GM18870 (cell line): ENCODE measurements around the gene TACC2.

Experiments
- ATAC-seq: cut with Tn5 transposase; IDR thresholded peaks from one replicate; pipeline ENCODE4 v1.9.1; 2021; ENCODE audit warnings: moderate library complexity; ENCODE audit not compliant: unreplicated experiment

TACC2 gene

GRCh38 chr10:122210481-122211265, 221.7 kb downstream of the TACC2 start:
- ATAC-seq = no peak

- ATAC-seq = no peak
Observed at GRCh38 chr10:122213364-122213763, 224.4 kb downstream of the TACC2 start.

DNA sequence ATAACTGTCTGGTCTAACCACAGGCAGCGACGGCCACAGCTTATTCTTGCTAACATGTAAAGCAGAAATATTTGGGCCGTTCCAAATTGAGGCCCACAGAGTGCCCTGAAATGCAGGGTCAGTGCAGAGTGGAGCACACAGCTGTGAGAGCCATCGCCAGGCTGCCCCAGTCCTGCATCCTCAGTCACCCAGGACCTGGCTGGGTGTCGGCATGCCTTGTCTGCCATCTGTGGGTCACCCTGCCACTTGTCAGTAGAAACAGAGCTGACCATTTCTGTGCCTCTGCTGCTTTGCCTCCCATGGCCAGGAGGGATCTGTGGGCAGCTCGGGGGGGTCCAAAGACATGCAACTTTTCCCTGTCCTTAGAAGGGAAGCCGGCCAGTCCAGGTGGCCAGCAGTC, 224.8 kb downstream of the TACC2 start:
- ATAC-seq = no peak

GRCh38 chr10:122216047-122216446, 227.1 kb downstream of the TACC2 start:
- no peak for ATAC-seq

GRCh38 chr10:122219340-122219739, 230.4 kb downstream of the TACC2 start:
- ATAC-seq = no peak

- no peak for ATAC-seq
Observed at GRCh38 chr10:122220736-122221135, 231.8 kb downstream of the TACC2 start.

DNA sequence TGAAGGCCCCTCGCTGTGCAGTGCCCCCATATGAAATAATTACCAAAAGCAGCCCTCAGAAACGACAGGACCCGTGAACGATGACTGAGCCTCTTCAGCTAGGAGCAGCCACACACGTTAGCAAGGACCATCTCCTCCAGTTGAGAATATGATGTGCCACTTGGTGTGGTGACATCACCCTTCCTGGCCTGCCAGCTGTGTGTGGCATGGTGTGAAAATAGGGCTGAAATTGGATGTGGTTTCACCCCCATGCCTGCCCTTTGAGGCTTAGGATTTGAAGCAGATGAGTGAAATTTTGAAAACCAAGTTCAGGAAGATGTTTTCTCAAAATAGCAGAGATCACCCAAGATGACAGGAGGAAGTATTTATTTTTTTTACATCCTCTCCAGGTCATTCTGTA, 233.0 kb downstream of the TACC2 start:
- no peak for ATAC-seq

- ATAC-seq = no peak
Observed at GRCh38 chr10:122222638-122223037, 233.7 kb downstream of the TACC2 start.

DNA sequence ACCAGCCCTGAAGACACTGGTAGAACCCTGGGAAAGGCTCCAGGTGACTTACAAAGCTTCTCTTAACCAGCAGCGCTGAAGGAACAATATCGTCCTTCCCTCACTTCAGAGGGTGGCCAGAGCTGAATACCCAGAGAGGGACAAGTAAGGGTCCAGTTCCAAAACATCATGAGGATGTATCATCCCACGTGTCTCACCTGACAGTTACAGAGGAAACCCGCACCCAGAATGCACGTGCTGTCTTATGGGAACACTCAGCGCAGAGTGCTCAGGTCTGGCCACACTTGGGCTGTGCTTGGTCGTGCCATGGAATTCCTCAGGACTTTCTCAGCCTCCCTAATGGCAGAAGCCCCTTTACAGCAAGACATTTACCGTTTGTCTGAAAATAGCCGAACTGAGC, 235.2 kb downstream of the TACC2 start:
- no peak for ATAC-seq

GRCh38 chr10:122225330-122225729, 236.4 kb downstream of the TACC2 start:
- ATAC-seq = no peak

DNA sequence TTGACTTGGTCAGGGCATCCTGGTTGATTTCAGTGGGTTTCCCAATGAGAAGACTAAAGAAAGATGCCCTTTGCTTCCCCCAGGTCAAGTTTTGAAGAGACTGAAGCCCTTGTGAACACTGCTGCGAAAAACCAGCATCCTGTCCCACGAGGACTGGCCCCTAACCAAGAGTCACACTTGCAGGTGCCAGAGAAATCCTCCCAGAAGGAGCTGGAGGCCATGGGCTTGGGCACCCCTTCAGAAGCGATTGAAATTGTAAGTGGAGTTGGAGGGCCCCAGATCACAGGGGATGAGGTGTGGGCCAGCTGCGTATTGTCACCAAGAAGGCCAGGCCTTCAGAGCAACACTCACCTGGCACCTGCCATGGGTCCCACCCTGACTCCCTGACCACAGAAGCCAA, 238.8 kb downstream of the TACC2 start:
- ATAC-seq = no peak

- no peak for ATAC-seq
Observed at GRCh38 chr10:122229666-122230065, 240.7 kb downstream of the TACC2 start.

DNA sequence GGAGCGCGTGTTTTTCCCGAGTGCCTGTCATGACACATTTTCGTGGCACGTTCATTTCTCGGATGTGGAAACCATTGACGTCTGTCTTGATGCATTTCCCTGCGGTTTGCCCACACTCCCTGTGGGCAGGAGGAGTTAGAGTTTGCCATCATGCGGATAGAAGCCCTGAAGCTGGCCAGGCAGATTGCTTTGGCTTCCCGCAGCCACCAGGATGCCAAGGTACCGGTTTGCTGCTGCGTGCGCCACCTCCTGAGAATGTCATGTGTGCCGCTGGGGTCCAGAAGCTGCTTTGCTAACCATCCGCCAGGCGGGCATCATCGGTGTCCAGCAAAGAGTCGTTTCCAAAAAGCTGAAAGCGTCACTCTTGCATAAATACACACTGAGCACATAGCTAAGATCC, 241.3 kb downstream of the TACC2 start:
- ATAC-seq = no peak

DNA sequence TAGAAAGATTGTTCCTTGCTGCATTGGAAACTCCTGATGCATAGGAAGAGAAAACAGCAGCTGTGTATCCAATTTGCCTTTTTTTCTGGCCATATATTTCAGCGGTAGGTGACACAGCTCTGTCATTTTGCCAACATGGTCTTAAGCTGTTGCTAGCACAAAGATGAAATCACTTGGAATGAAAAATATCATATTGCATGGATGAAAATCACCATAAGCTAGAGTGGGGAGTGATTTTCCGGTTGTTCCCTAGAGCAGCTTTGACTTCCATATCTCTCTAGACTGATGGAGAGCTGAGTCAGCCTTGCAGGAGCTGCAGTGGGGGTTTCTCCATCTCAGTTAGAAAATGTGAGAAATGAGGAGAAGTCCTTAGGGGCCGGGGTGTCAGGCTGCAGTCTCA, 243.8 kb downstream of the TACC2 start:
- ATAC-seq = no peak

- ATAC-seq = no peak
Observed at GRCh38 chr10:122233857-122234348, 244.9 kb downstream of the TACC2 start.

GRCh38 chr10:122234416-122234815, 245.5 kb downstream of the TACC2 start:
- no peak for ATAC-seq

GRCh38 chr10:122236690-122237306, 247.8 kb downstream of the TACC2 start:
- ATAC-seq = no peak

- no peak for ATAC-seq
Observed at GRCh38 chr10:122237331-122237990, 248.5 kb downstream of the TACC2 start.

- no peak for ATAC-seq
Observed at GRCh38 chr10:122239578-122240257, 250.8 kb downstream of the TACC2 start.

DNA sequence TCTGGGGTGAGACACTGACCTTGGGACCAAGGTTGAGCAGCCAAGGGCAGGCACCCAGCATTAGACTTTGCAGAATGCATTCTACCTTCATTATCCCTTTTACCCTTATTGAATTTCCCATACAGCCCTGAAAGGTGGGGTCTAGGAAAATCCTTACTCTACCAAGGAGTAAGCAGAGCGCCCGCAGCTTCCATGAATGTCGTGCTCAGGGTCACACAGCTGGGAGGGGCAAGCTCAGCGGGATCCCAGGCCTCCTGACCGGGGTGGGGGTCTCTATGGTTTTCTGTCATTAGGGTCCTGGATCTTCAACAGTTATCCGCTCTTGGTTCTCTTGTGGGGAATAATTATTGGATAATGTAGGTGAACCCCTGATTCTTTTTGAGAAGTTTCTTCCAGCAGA, 251.4 kb downstream of the TACC2 start:
- ATAC-seq = no peak

GRCh38 chr10:122241836-122242235, 252.9 kb downstream of the TACC2 start:
- no peak for ATAC-seq
